Left cardiac atrium (tissue), 4 donors: ENCODE results near the gene DYDC2. TPM values are rescaled to one million over a fixed set of nuclear protein-coding genes. Genes with fewer than 3 reads are reported as not detected.
"Not testable (repeated sequence)": the region's sequence is repeated elsewhere in the genome, so short reads cannot be mapped to it uniquely, and the experiment has no call there.

Experiments used
- ATAC-seq, 2 donors: fragments of 200-7000 bp; cut with Tn5 transposase; one replicate each; pipeline ENCODE4 v1.9.1; 2020; ENCODE audit warnings: mild to moderate bottlenecking in 2 of 2, moderate library complexity in 2 of 2
- DNase-seq: peaks from one replicate; pipeline ENCODE4 v3.0.0-alpha.2; 2020
- intact Hi-C, 2 donors: fragments of 100-400 bp; cut with DNase I; formaldehyde crosslinking; loops; one replicate each; pipeline versions ENCODE4 v1.14.1 to v1.15.1; 2022 to 2023
- long read RNA-seq: library from polyadenylated mRNA; unstranded; transcript quantifications from one replicate; pipeline ENCODE4 v2.0.0, GENCODE V29; 2021
- total RNA-seq, 2 donors: library from RNA; stranded (reverse); fragmentation: NEBNext Ultra II Directional; extraction: Animal tissue kit (Norgen Biotek cat#: 25700); gene quantifications; one replicate each; pipeline ENCODE4 v1.2.1, GENCODE V29; 2021
- donor health status: DM: no; HTN: yes; CAD: no.
- donor health status: DM: no; HTN: yes; CAD: no; lungs with severe emphysema.
- donor health status: DM: yes; HTN: yes; CAD: no.
- donor health status: Dilated cardiomyopathy.

DYDC2 gene
- not detected for total RNA-seq
- long read RNA-seq: 0 reads

GRCh38 chr10:80356563-80356988 lies at the start of gene DYDC2, which contains the start of gene DYDC1:
DYDC2 (plus strand) TSS chr10:80356781; CDS start chr10:80362444, 5,663 bp downstream.
DYDC1 (minus strand) TSS chr10:80356755; CDS start chr10:80352601, 4,154 bp downstream.
- ATAC-seq: peak; percentile 84 to 91
- peak; percentile 47 for DNase-seq
- intact Hi-C loops: no loop called here

GRCh38 chr10:80313523-80313922 lies 43.1 kb upstream of the DYDC2 start:
- ATAC-seq (no peak), DNase-seq (no peak)
- intact Hi-C loops: no loop called here

GRCh38 chr10:80315391-80315790 lies 41.2 kb upstream of the DYDC2 start:
- ATAC-seq (no peak), DNase-seq (no peak)

GRCh38 chr10:80318742-80319141 lies 37.8 kb upstream of the DYDC2 start:
- ATAC-seq: no peak
- intact Hi-C loops: no loop called here
- no peak for DNase-seq

More at GRCh38 chr10:80315391-80315790, 41.2 kb upstream of the DYDC2 start:
- intact Hi-C loops: no loop called here

GRCh38 chr10:80319318-80319717 lies 37.3 kb upstream of the DYDC2 start:
- intact Hi-C loops: no loop called here
- no peak for DNase-seq
- no peak for ATAC-seq

GRCh38 chr10:80319725-80320290 lies 36.8 kb upstream of the DYDC2 start:
- intact Hi-C loops: no loop called here
- ATAC-seq (no peak), DNase-seq (no peak)

- no peak for ATAC-seq
- intact Hi-C loops: no loop called here
These were observed 36.2 kb upstream of the DYDC2 start for GRCh38 chr10:80320377-80320776.

GRCh38 chr10:80321183-80321582 lies 35.4 kb upstream of the DYDC2 start:
- DNase-seq (no peak), ATAC-seq (no peak)
- intact Hi-C loops: no loop called here

More at GRCh38 chr10:80320377-80320776, 36.2 kb upstream of the DYDC2 start:
- no peak for DNase-seq

GRCh38 chr10:80322158-80322557 lies 34.4 kb upstream of the DYDC2 start:
- intact Hi-C loops: no loop called here
- DNase-seq (no peak), ATAC-seq (no peak)

- intact Hi-C loops: no loop called here
- DNase-seq (no peak), ATAC-seq (no peak)
These were observed 33.9 kb upstream of the DYDC2 start for GRCh38 chr10:80322711-80323110.

- ATAC-seq (no peak), DNase-seq (no peak)
- intact Hi-C loops: no loop called here
These were observed 33.3 kb upstream of the DYDC2 start for GRCh38 chr10:80323311-80323710.

GRCh38 chr10:80324086-80324485 lies 32.5 kb upstream of the DYDC2 start:
- ATAC-seq (no peak), DNase-seq (no peak)
- intact Hi-C loops: no loop called here

- no peak for DNase-seq
- intact Hi-C loops: no loop called here
- ATAC-seq: no peak
These were observed 31.7 kb upstream of the DYDC2 start for GRCh38 chr10:80324891-80325364.

GRCh38 chr10:80333983-80334382 lies 22.6 kb upstream of the DYDC2 start:
- DNase-seq (no peak), ATAC-seq (peak in 1 of 2 donors; percentile 41)
- intact Hi-C loops: no loop called here

- intact Hi-C loops: no loop called here
- DNase-seq (no peak), ATAC-seq (no peak)
These were observed 12.3 kb upstream of the DYDC2 start for GRCh38 chr10:80344276-80344675.

- ATAC-seq: no peak
- no peak for DNase-seq
- intact Hi-C loops: no loop called here
These were observed 11.7 kb upstream of the DYDC2 start for GRCh38 chr10:80344912-80345311.

- ATAC-seq: no peak
- intact Hi-C loops: no loop called here
- no peak for DNase-seq
These were observed 6.3 kb upstream of the DYDC2 start for GRCh38 chr10:80350251-80350650.

- DNase-seq (no peak), ATAC-seq (no peak)
- intact Hi-C loops: no loop called here
These were observed 5.4 kb upstream of the DYDC2 start for GRCh38 chr10:80351220-80351619.

- intact Hi-C loops: no loop called here
- ATAC-seq: peak; percentile 74
- DNase-seq: peak; percentile 18
These were observed 639 bp downstream of the DYDC2 start for GRCh38 chr10:80356989-80357850.

- ATAC-seq: no peak
- DNase-seq: no peak
- intact Hi-C loops: no loop called here
These were observed 1.2 kb downstream of the DYDC2 start for GRCh38 chr10:80357851-80358125.

- ATAC-seq, DNase-seq, intact Hi-C loops: not testable (repeated sequence)
These were observed 2.3 kb downstream of the DYDC2 start for GRCh38 chr10:80358925-80359324.
